ENCODE data around the gene EBF4.

EBF4 gene

GRCh38 chr20:2741463-2741862 is 48.9 kb downstream of the EBF4 start:
- TF ChIP-seq GATA3 (IDR thresholded peaks at IDR 0.05; ENCODE audit: low read depth, low read length), result no peak
- TF ChIP-seq GATA2 (IDR thresholded peaks at IDR 0.05; ENCODE audit: low read depth, low read length), result no peak

- TF ChIP-seq GATA3 (IDR thresholded peaks at IDR 0.05; ENCODE audit: low read depth, low read length) (no peak), GATA2 (IDR thresholded peaks at IDR 0.05; ENCODE audit: low read depth, low read length) (no peak)
Measured at GRCh38 chr20:2741881-2742280, 49.3 kb downstream of the EBF4 start.

- TF ChIP-seq GATA2 (IDR thresholded peaks at IDR 0.05; ENCODE audit: low read depth, low read length), result no peak
- no peak for TF ChIP-seq GATA3 (IDR thresholded peaks at IDR 0.05; ENCODE audit: low read depth, low read length)
Measured at GRCh38 chr20:2742431-2742830, 49.9 kb downstream of the EBF4 start.

- TF ChIP-seq GATA3 (IDR thresholded peaks at IDR 0.05; ENCODE audit: low read depth, low read length) (no peak), GATA2 (IDR thresholded peaks at IDR 0.05; ENCODE audit: low read depth, low read length) (no peak)
Measured at GRCh38 chr20:2742934-2743559, 50.5 kb downstream of the EBF4 start.

GRCh38 chr20:2745060-2745910 is 52.7 kb downstream of the EBF4 start:
- TF ChIP-seq GATA3 (IDR thresholded peaks at IDR 0.05; ENCODE audit: low read depth, low read length), result no peak
- TF ChIP-seq GATA2 (IDR thresholded peaks at IDR 0.05; ENCODE audit: low read depth, low read length), result no peak

GRCh38 chr20:2745936-2746635 is 53.5 kb downstream of the EBF4 start:
- TF ChIP-seq GATA3 (IDR thresholded peaks at IDR 0.05; ENCODE audit: low read depth, low read length) (no peak), GATA2 (IDR thresholded peaks at IDR 0.05; ENCODE audit: low read depth, low read length) (no peak)

GRCh38 chr20:2746636-2747265 is 54.2 kb downstream of the EBF4 start:
- no peak for TF ChIP-seq GATA2 (IDR thresholded peaks at IDR 0.05; ENCODE audit: low read depth, low read length)
- no peak for TF ChIP-seq GATA3 (IDR thresholded peaks at IDR 0.05; ENCODE audit: low read depth, low read length)

GRCh38 chr20:2747676-2748235 is 55.2 kb downstream of the EBF4 start:
- TF ChIP-seq GATA2 (IDR thresholded peaks at IDR 0.05; ENCODE audit: low read depth, low read length) (no peak), GATA3 (IDR thresholded peaks at IDR 0.05; ENCODE audit: low read depth, low read length) (no peak)

- TF ChIP-seq GATA2 (IDR thresholded peaks at IDR 0.05; ENCODE audit: low read depth, low read length), result no peak
- TF ChIP-seq GATA3 (IDR thresholded peaks at IDR 0.05; ENCODE audit: low read depth, low read length), result no peak
Measured at GRCh38 chr20:2748551-2749342, 56.2 kb downstream of the EBF4 start.

- TF ChIP-seq GATA2 (IDR thresholded peaks at IDR 0.05; ENCODE audit: low read depth, low read length) (no peak), GATA3 (IDR thresholded peaks at IDR 0.05; ENCODE audit: low read depth, low read length) (no peak)
Measured at GRCh38 chr20:2749343-2749950, 56.9 kb downstream of the EBF4 start.

GRCh38 chr20:2749951-2750490 is 57.4 kb downstream of the EBF4 start:
- TF ChIP-seq GATA3 (IDR thresholded peaks at IDR 0.05; ENCODE audit: low read depth, low read length), result no peak
- no peak for TF ChIP-seq GATA2 (IDR thresholded peaks at IDR 0.05; ENCODE audit: low read depth, low read length)

- TF ChIP-seq GATA2 (IDR thresholded peaks at IDR 0.05; ENCODE audit: low read depth, low read length) (no peak), GATA3 (IDR thresholded peaks at IDR 0.05; ENCODE audit: low read depth, low read length) (no peak)
Measured at GRCh38 chr20:2750491-2751251, 58.1 kb downstream of the EBF4 start.

Data from SH-SY5Y (cell line).